NT2/D1 (cell line): ENCODE results near the gene AS3MT.

Source experiments
- SUZ12 ChIP-seq: IDR thresholded peaks from 2 replicates; pipeline ENCODE4 v1.6.1; 2011; ENCODE audit not compliant: insufficient read length, insufficient read depth; ENCODE audit errors: extremely low read depth
- YY1 ChIP-seq: IDR thresholded peaks from 2 replicates; pipeline ENCODE4 v1.6.1; 2011; ENCODE audit not compliant: insufficient read length, insufficient read depth
- ZNF274 ChIP-seq: IDR thresholded peaks from 2 replicates; pipeline ENCODE4 v1.6.1; 2011; ENCODE audit warnings: mild to moderate bottlenecking, low read depth, low read length

DNA sequence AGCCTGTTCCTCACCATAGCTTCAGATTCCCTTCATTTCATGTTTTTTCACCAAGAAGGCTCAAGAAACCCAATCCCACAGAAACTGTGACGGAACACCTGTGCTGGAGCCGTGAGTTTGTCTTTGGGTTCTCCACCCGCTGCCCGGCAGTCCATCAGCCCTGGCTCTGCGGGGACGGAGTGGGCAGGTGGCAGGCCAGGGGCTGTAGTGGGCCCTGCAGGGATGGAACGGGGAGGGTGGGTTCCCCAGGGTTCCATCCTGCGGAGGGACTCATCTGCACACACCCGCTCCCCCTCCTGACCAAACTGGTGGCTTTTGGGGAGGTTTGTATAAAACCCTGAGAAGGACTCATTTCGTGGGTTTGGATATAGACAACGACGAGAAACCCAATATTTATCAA is 47.0 kb upstream of the AS3MT start:
- no peak for TF ChIP-seq ZNF274
- TF ChIP-seq YY1, result no peak
- TF ChIP-seq SUZ12, result no peak
